Heart left ventricle (tissue), 16 donors: ENCODE results near the gene CNKSR1. TPM values are rescaled to one million over a fixed set of nuclear protein-coding genes. Genes with fewer than 3 reads are reported as not detected.

Experiments
- ATAC-seq, 4 donors: fragments of 200-7000 bp; cut with Tn5 transposase; one replicate each; pipeline ENCODE4 v1.9.1; 2020 to 2022; ENCODE audit warnings: moderate library complexity in 4 of 4, mild to moderate bottlenecking in 3 of 4, moderate number of reproducible peaks in 1 of 4
- DNase-seq, 5 donors: peaks; one replicate each; pipeline ENCODE4 v3.0.0-alpha.2; 2020
- H3K27ac ChIP-seq, 12 donors: fragments of 200-600 bp; sonication (generic) in 4 of 12; one replicate each; pipeline versions ENCODE4 v1.5.0 to v1.8.0; 2016 to 2022; ENCODE audit warnings: mild to moderate bottlenecking in 2 of 12
- H3K27me3 ChIP-seq, 9 donors: fragments of 200-600 bp; sonication (generic) in 2 of 9; one replicate each; pipeline versions ENCODE4 v1.5.1 to v1.8.0; 2016 to 2022; ENCODE audit warnings: mild to moderate bottlenecking in 3 of 9
- H3K36me3 ChIP-seq, 9 donors: fragments of 200-600 bp; sonication (generic) in 2 of 9; one replicate each; pipeline versions ENCODE4 v1.5.0 to v1.8.0; 2018 to 2022; ENCODE audit warnings: mild to moderate bottlenecking in 2 of 9
- H3K4me1 ChIP-seq, 12 donors: fragments of 200-600 bp; sonication (generic) in 4 of 12; one replicate each; pipeline versions ENCODE4 v1.5.0 to v1.8.0; 2016 to 2022; ENCODE audit warnings: mild to moderate bottlenecking in 3 of 12
- H3K4me3 ChIP-seq, 12 donors: fragments of 200-600 bp; sonication (generic) in 4 of 12; one replicate each; pipeline versions ENCODE4 v1.5.0 to v1.8.0; 2017 to 2022; ENCODE audit warnings: mild to moderate bottlenecking in 9 of 12, moderate library complexity in 4 of 12
- H3K9me3 ChIP-seq, 12 donors: fragments of 200-600 bp; sonication (generic) in 4 of 12; one replicate each; pipeline versions ENCODE4 v1.5.0 to v1.8.0; 2016 to 2022; ENCODE audit warnings: mild to moderate bottlenecking in 1 of 12
- POLR2A ChIP-seq, 2 donors: fragments of 450-650 bp; IDR thresholded peaks; one replicate each; pipeline ENCODE4 v1.6.1; 2017; ENCODE audit warnings: antibody characterized with exemption in 2 of 2, mild to moderate bottlenecking in 2 of 2, moderate library complexity in 2 of 2
- WGBS, 4 donors: extraction: QIAGEN DNeasy Blood & Tissue Kit in 2 of 4; methylation state at CpG; one replicate each; pipeline versions ENCODE4 v1.1.5 to v1.1.7; 2013 to 2018; 5-methylcytosine and 5-hydroxymethylcytosine counted together
- intact Hi-C, 10 donors: fragments of 100-400 bp; cut with DNase I; formaldehyde crosslinking; loops; one replicate each; pipeline versions ENCODE4 v1.11.1 to v1.14.2; 2022
- polyA plus RNA-seq, 2 donors: library from polyadenylated mRNA; stranded (reverse); fragments of 200-250 nt; gene quantifications; one replicate each; pipeline ENCODE4 v1.2.3, GENCODE V29; 2013
- total RNA-seq, 9 donors: library from RNA; depleted of rRNA in 2 of 9; stranded (reverse); fragments of >200 nt in 2 of 9; fragmentation: NEBNext Ultra II Directional in 3 of 9; extraction: Animal tissue kit (Norgen Biotek cat#: 25700) in 3 of 9; gene quantifications; one replicate each; pipeline versions ENCODE4 v1.1.0 to v1.2.4, GENCODE V29; 2016 to 2023
- TF ChIP-seq, protein P1 (sequence below), 12 donors: fragments of 200-600 bp; sonication (generic) in 4 of 12; IDR thresholded peaks; one replicate each; pipeline versions ENCODE4 v1.5.0 to v1.8.0; 2018 to 2022; ENCODE audit warnings: antibody characterized with exemption in 12 of 12, mild to moderate bottlenecking in 5 of 12
- donor health status: ischemic (EF 13 %, LVEDD 7.1; RV severe dilation, severe dysfunction).
- donor health status: healthy with polysubstance abuse.
- donor health status: DM: no; HTN: yes; CAD: no.
- donor health status: DM: no; HTN: no; CAD: no.
- donor health status: ischemic (EF 25% LVEDD 6.9; RV normal size, moderate dysfunction).
- donor health status: ischemic (EF 25% LVEDD 5.7; RV mildly dilated, moderate dysfunction).
- donor health status: healthy.
- donor health status: DM: yes; HTN: yes; CAD: no.
- donor health status: ischemic (EF 35%, LVEDD 5.7; RV mildly dilated, moderate dysfunction).
- donor health status: nonischemic (EF 11% LVEDD 7.7; RV severe dilation, severe dysfunction).
- donor health status: DM: yes; HTN: yes; CAD: no.
- donor health status: PGD.
- donor health status: ischemic (EF 29% LVEDD 5.4; RV normal size, mild dysfunction).
- donor health status: nonischemic (EF 23%, LVEDD 6.1; RV moderate dilation, normal function).

Gene CNKSR1
- total and polyA plus RNA-seq, 11 donors = 0.60 to 3.4 (median 1.4) TPM; not detected in 1

DNA sequence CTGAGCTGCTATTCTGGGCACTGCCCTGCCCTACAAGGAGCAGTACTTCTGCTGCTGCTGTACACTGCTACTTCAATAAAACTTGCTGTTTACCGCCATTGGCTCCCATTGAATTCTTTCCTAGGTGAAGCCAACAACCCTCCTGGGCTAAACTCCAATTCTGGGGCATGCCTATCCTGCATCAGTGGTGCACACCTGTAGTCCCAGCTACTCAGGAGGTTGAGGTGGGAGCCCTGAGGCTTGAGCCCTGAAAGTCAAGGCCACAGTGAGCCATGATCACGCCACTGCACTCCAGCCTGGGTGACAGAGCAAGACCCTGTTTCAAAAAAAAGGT lies 44.5 kb upstream of the CNKSR1 start:
- TF ChIP-seq, protein P1, sequence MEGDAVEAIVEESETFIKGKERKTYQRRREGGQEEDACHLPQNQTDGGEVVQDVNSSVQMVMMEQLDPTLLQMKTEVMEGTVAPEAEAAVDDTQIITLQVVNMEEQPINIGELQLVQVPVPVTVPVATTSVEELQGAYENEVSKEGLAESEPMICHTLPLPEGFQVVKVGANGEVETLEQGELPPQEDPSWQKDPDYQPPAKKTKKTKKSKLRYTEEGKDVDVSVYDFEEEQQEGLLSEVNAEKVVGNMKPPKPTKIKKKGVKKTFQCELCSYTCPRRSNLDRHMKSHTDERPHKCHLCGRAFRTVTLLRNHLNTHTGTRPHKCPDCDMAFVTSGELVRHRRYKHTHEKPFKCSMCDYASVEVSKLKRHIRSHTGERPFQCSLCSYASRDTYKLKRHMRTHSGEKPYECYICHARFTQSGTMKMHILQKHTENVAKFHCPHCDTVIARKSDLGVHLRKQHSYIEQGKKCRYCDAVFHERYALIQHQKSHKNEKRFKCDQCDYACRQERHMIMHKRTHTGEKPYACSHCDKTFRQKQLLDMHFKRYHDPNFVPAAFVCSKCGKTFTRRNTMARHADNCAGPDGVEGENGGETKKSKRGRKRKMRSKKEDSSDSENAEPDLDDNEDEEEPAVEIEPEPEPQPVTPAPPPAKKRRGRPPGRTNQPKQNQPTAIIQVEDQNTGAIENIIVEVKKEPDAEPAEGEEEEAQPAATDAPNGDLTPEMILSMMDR (IDR thresholded peaks at IDR 0.05) = no peak
- TF ChIP-seq POLR2A (IDR thresholded peaks at IDR 0.05) = no peak
- Histone ChIP-seq H3K9me3 (peaks cover 0 to 12% (median 0%) of the 10 kb centered on the region in 12 donors), H3K27me3 (no peaks in the 10 kb centered on the region), H3K27ac (no peak overlapping the region), H3K4me1 (peaks cover 0 to 6% (median 0%) of the 10 kb centered on the region in 12 donors), H3K4me3 (no peak overlapping the region), H3K36me3 (no peaks in the 10 kb centered on the region)
- ATAC-seq (no peak), DNase-seq (no peak)
- WGBS, 4 donors = 96 to 100% (median 99%) methylated on average over 1 to 2 of the region's 2 CpGs
- intact Hi-C loops = no loop called here

DNA sequence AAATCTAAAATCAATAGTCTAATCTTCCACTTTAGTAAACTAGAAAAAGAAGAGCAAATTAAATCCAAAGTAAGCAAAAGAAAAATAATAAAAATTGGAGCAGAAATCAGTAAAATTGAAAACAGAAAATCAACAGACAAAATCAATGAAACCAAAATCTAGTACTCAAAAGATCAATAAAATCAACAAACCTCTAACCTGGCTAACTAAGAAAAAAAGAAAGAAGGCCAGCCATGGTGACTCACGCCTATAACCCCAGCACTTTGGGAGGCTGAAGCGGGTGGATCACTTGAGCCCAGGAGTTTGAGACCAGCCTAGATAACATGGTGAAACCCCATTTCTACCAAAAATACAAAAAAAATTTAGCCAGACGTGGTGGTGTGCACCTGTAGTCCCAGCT lies 42.8 kb upstream of the CNKSR1 start:
- no peak for ATAC-seq
- TF ChIP-seq, protein P1 (IDR thresholded peaks at IDR 0.05) = no peak
- TF ChIP-seq POLR2A (IDR thresholded peaks at IDR 0.05) = no peak
- Histone ChIP-seq H3K27me3 (no peaks in the 10 kb centered on the region), H3K4me3 (no peak overlapping the region), H3K36me3 (no peaks in the 10 kb centered on the region), H3K9me3 (peaks cover 0 to 12% (median 0%) of the 10 kb centered on the region in 12 donors), H3K4me1 (no peaks in the 10 kb centered on the region), H3K27ac (no peak overlapping the region)
- no peak for DNase-seq
- intact Hi-C loops = no loop called here
- 89 to 96% (median 95%) methylated on average over 3 of the region's 3 CpGs for WGBS, 4 donors

DNA sequence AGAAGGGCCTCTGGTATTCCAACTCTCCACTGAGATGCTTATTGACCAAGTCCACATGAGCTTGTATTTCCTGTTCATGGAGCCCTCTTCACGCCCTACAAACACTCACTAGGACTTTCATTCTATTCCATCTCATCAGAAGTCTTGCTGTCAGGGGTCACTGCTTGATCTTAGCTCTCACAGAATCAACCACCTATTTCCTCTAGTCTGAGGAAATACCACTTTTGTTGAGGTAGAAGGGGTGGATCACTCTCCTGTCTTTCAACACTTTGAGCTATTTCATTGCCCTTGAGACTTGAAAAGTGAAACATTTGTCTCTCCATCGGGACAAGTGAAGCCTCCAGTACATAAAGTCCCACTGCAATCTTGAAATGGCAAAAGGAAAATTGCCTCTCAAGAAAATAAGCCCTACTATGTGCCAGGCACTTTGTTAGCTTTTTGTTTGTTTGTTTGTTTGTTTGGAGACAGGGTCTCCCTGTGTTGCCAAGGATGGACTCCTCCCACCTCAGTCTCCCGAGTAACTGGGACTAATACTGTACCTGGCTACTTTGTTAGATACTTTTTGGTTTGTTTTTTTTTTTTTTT lies 38.2 kb upstream of the CNKSR1 start:
- TF ChIP-seq, protein P1 (IDR thresholded peaks at IDR 0.05) = no peak
- no peak for TF ChIP-seq POLR2A (IDR thresholded peaks at IDR 0.05)
- Histone ChIP-seq H3K27ac (no peak overlapping the region), H3K4me1 (no peaks in the 10 kb centered on the region), H3K9me3 (peaks cover 0 to 11% (median 0%) of the 10 kb centered on the region in 12 donors), H3K27me3 (no peaks in the 10 kb centered on the region), H3K36me3 (no peaks in the 10 kb centered on the region), H3K4me3 (no peak overlapping the region)
- intact Hi-C loops = no loop called here
- no peak for DNase-seq
- 60 to 71% (median 69%) methylated on average over 3 of the region's 3 CpGs for WGBS, 4 donors
- ATAC-seq = no peak

DNA sequence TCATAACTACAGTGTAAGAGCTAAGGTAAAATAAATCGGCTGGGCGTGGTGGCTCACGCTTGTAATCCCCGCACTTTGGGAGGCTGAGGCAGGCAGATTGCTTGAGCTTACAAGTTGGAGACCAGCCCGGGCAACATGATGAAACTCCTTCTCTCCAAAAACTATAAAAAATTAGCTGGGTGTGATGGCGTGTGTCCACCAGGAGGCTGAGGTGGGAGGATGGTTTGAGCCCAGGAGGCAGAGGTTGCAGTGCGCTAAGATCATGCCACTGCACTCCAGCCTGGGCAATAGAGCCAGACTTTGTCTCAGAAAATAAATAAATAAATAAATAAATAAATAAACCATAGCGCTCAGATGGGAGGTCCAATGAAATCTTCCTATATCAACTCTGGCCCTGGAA lies 35.1 kb upstream of the CNKSR1 start:
- DNase-seq (no peak), ATAC-seq (no peak)
- H3K36me3 ChIP-seq = no peaks in the 10 kb centered on the region
- peaks cover 0 to 10% (median 0%) of the 10 kb centered on the region in 12 donors for H3K4me1 ChIP-seq
- WGBS, 4 donors = 90 to 92% (median 91%) methylated on average over 8 of the region's 8 CpGs
- no peaks in the 10 kb centered on the region for H3K9me3 ChIP-seq
- H3K27ac ChIP-seq = no peak overlapping the region
- no peak overlapping the region for H3K4me3 ChIP-seq
- intact Hi-C loops = loop anchor here in 2 of 10 donors (2.0 to 5.0 kb wide), 2 partner anchors 103 to 105 kb away; no protein-coding TSS in a partner anchor
- H3K27me3 ChIP-seq = no peaks in the 10 kb centered on the region
- TF ChIP-seq, protein P1 (IDR thresholded peaks at IDR 0.05) = no peak
- no peak for TF ChIP-seq POLR2A (IDR thresholded peaks at IDR 0.05)
